CD4-positive, CD25-positive, alpha-beta regulatory T cell (primary cell): ENCODE data around the gene MRFAP1. TPM values are rescaled to one million over a fixed set of nuclear protein-coding genes. Genes with fewer than 3 reads are reported as not detected.
A peak's percentile ranks its signal among the peaks of the same experiment; 100 is the strongest.

Experiments
- ATAC-seq, 2 donors: fragments of 150-1000 bp; cut with Tn5 transposase; one replicate each; pipeline ENCODE4 v1.10.0; 2021; ENCODE audit warnings: low read depth in 2 of 2, moderate number of reproducible peaks in 2 of 2, moderate library complexity in 1 of 2
- DNase-seq, 3 donors: peaks; one replicate each; pipeline versions ENCODE4 v3.0.0 to v3.0.0-alpha.2; 2012 to 2022; ENCODE audit warnings: mixed read lengths in 1 of 3
- H3K27ac ChIP-seq: one replicate; pipeline ENCODE4 v1.7.0; 2013; ENCODE audit warnings: mild to moderate bottlenecking, low read length; ENCODE audit not compliant: insufficient read depth, poor library complexity, severe bottlenecking
- H3K27me3 ChIP-seq: one replicate; pipeline ENCODE4 v1.7.0; 2013; ENCODE audit warnings: low read length; ENCODE audit not compliant: control insufficient read depth, insufficient read depth
- H3K36me3 ChIP-seq: one replicate; pipeline ENCODE4 v1.7.0; 2013; ENCODE audit warnings: mild to moderate bottlenecking, low read length, moderate library complexity; ENCODE audit not compliant: control insufficient read depth, insufficient read depth
- H3K4me1 ChIP-seq: 2 replicates; pipeline ENCODE4 v1.7.0; 2013; ENCODE audit warnings: mild to moderate bottlenecking, low read length; ENCODE audit not compliant: insufficient read depth, control insufficient read depth, poor library complexity, severe bottlenecking
- H3K4me3 ChIP-seq: one replicate; pipeline ENCODE4 v1.7.0; 2013; ENCODE audit warnings: low read depth, mild to moderate bottlenecking, low read length, moderate library complexity
- H3K9me3 ChIP-seq, 2 experiments: 1 replicate in 1 of 2; 2 replicates in 1 of 2; pipeline ENCODE4 v1.7.0; 2013; ENCODE audit warnings: low read length in 2 of 2, mild to moderate bottlenecking in 1 of 2, moderate library complexity in 1 of 2; ENCODE audit not compliant: control insufficient read depth in 2 of 2
- H3K27ac Mint-ChIP-seq, 3 donors: one replicate each; pipeline ENCODE4 v1.8.0; 2020 to 2022; ENCODE audit warnings: mild to moderate bottlenecking in 3 of 3, mixed read lengths in 3 of 3, moderate library complexity in 2 of 3
- H3K27me3 Mint-ChIP-seq: one replicate; pipeline ENCODE4 v1.8.0; 2022; ENCODE audit warnings: mild to moderate bottlenecking, mixed read lengths
- H3K36me3 Mint-ChIP-seq: one replicate; pipeline ENCODE4 v1.8.0; 2020; ENCODE audit warnings: mixed read lengths
- H3K4me1 Mint-ChIP-seq, 4 donors: one replicate each; pipeline ENCODE4 v1.8.0; 2020 to 2022; ENCODE audit warnings: mixed read lengths in 4 of 4, mild to moderate bottlenecking in 1 of 4
- H3K4me3 Mint-ChIP-seq, 4 donors: one replicate each; pipeline ENCODE4 v1.8.0; 2020 to 2022; ENCODE audit warnings: mild to moderate bottlenecking in 4 of 4, mixed read lengths in 4 of 4, moderate library complexity in 3 of 4
- H3K9me3 Mint-ChIP-seq, 7 donors: one replicate each; pipeline ENCODE4 v1.8.0; 2020 to 2022; ENCODE audit warnings: mixed read lengths in 7 of 7, mild to moderate bottlenecking in 3 of 7, moderate library complexity in 2 of 7
- polyA plus RNA-seq, 4 donors: library from polyadenylated mRNA; unstranded; fragments of 300-500 nt; fragmentation: Illumina TruSeq; gene quantifications; one replicate each; pipeline ENCODE4 v1.2.3, GENCODE V29; 2021
- total RNA-seq: library from RNA; stranded (reverse); gene quantifications from one replicate; pipeline ENCODE4 v1.2.3, GENCODE V29; 2022

MRFAP1 gene
- total and polyA plus RNA-seq, 5 donors from 2014 or later = 148 to 202 (median 186) TPM

DNA sequence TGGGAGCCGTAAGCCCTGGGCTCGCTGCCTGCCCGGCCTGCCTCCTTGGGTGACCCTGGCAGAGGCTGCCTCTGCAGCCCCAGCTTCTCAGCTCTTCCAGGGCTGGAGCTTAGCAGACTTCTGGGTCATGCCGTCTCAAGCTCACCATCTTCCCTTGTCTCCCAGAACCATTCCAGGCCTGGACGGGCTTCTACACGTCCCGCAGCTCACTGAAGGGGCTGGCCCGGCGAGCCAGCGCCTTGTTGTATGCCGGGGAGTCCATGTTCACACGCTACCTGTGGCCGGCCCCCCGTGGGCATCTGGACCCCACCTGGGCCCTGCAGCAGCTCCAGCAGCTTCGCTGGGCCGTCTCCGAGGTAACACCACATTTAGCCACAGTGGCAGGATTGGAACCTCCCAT lies 43.5 kb upstream of the MRFAP1 start:
- peaks cover 20% of the 10 kb centered on the region for H3K36me3 Mint-ChIP-seq
- Histone ChIP-seq H3K27me3 (no peaks in the 10 kb centered on the region), H3K4me3 (no peak overlapping the region), H3K36me3 (peaks cover 73% of the 10 kb centered on the region), H3K4me1 (no peaks in the 10 kb centered on the region), H3K9me3 (no peaks in the 10 kb centered on the region), H3K27ac (no peak overlapping the region)
- no peak overlapping the region for H3K27ac Mint-ChIP-seq
- DNase-seq (no peak), ATAC-seq (no peak)
- H3K4me1 Mint-ChIP-seq = no peaks in the 10 kb centered on the region
- H3K9me3 Mint-ChIP-seq = no peaks in the 10 kb centered on the region
- no peaks in the 10 kb centered on the region for H3K27me3 Mint-ChIP-seq
- H3K4me3 Mint-ChIP-seq = no peak overlapping the region

DNA sequence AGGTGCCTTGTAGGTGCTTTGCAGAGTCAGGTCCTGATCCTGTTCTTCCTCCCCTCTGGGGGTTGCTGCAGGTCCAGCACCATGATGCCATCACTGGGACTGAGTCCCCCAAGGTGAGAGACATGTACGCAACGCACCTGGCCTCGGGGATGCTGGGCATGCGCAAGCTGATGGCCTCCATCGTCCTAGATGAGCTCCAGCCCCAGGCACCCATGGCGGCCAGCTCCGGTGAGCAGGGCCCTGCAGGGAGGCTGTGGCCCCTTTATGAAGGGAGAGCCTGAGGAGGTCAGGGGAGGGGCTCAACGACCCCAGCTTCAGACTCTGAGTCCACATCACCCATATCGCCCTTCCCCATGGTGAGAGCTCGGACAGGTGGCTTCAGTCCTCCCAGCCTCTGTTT lies 42.4 kb upstream of the MRFAP1 start:
- no peaks in the 10 kb centered on the region for H3K4me1 ChIP-seq
- no peak overlapping the region for H3K27ac ChIP-seq
- Mint-ChIP-seq H3K27ac (no peak overlapping the region), H3K9me3 (no peaks in the 10 kb centered on the region), H3K4me3 (no peak overlapping the region), H3K4me1 (no peaks in the 10 kb centered on the region), H3K27me3 (no peaks in the 10 kb centered on the region), H3K36me3 (peaks cover 29% of the 10 kb centered on the region)
- no peaks in the 10 kb centered on the region for H3K27me3 ChIP-seq
- no peak overlapping the region for H3K4me3 ChIP-seq
- peaks cover 81% of the 10 kb centered on the region for H3K36me3 ChIP-seq
- DNase-seq (no peak), ATAC-seq (no peak)
- no peaks in the 10 kb centered on the region for H3K9me3 ChIP-seq

DNA sequence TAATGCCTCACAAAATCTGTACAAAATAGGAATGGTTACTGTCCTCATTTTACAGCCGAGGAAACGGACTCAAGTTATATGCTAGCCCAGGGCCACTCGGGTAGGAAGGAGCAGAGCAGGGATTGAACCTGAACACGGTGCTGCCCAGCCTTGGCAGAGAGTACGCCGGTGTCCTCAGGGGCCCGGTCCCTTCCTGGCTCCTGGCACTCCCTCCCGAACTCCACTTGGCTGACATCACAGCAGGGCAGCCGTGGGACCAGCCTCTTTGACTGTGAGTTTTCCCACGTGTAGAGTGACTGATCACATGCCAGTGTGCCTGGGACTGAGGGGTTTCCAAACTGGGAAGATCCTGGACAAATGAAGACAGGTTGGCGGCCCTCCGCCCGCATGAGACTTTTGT lies 41.8 kb upstream of the MRFAP1 start:
- Mint-ChIP-seq H3K4me1 (no peaks in the 10 kb centered on the region), H3K9me3 (peaks cover 0 to 3% (median 0%) of the 10 kb centered on the region in 7 donors), H3K27ac (no peak overlapping the region), H3K27me3 (no peaks in the 10 kb centered on the region), H3K4me3 (no peak overlapping the region), H3K36me3 (peaks cover 33% of the 10 kb centered on the region)
- no peak overlapping the region for H3K4me3 ChIP-seq
- ATAC-seq = no peak
- H3K27ac ChIP-seq = no peak overlapping the region
- DNase-seq = no peak
- no peaks in the 10 kb centered on the region for H3K27me3 ChIP-seq
- H3K4me1 ChIP-seq = no peaks in the 10 kb centered on the region
- H3K9me3 ChIP-seq = no peaks in the 10 kb centered on the region
- peaks cover 82% of the 10 kb centered on the region for H3K36me3 ChIP-seq

DNA sequence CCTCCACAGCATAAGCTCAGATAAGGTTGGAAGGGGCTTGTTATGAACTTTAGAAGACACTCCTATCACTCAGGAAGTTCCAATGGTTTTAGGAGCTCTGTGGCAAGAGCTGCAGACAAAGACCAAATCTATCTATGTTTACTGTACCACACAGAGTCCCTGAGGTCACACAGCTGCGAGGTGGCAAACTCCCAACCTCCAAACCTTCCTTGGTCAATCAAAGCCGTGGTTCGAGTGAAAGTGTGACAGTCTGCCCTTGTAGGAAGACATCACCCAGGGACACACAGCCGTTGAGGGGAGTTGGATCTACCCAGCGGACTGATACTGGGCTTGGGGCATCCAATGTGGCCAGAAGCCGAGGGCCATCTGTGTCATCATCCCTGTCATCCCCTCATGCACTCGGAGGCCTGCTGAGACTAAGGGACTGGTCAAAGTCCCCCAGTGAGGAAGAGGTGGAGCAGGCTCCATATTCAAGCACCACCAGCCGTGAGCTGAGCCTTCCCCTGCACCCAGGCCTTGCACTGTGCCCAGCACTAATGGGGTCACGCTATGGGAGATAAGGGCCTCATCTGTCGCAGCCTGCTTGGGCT lies 38.7 kb upstream of the MRFAP1 start:
- no peaks in the 10 kb centered on the region for H3K27me3 Mint-ChIP-seq
- no peak overlapping the region for H3K27ac Mint-ChIP-seq
- no peak overlapping the region for H3K4me3 Mint-ChIP-seq
- Histone ChIP-seq H3K27me3 (no peaks in the 10 kb centered on the region), H3K27ac (no peak overlapping the region), H3K36me3 (peaks cover 88% of the 10 kb centered on the region), H3K4me3 (no peak overlapping the region), H3K4me1 (no peaks in the 10 kb centered on the region), H3K9me3 (peaks cover 2 to 17% of the 10 kb centered on the region in 2 experiments)
- DNase-seq (no peak), ATAC-seq (no peak)
- no peaks in the 10 kb centered on the region for H3K4me1 Mint-ChIP-seq
- H3K36me3 Mint-ChIP-seq = peaks cover 51% of the 10 kb centered on the region
- peaks cover 0 to 12% (median 0%) of the 10 kb centered on the region in 7 donors for H3K9me3 Mint-ChIP-seq

DNA sequence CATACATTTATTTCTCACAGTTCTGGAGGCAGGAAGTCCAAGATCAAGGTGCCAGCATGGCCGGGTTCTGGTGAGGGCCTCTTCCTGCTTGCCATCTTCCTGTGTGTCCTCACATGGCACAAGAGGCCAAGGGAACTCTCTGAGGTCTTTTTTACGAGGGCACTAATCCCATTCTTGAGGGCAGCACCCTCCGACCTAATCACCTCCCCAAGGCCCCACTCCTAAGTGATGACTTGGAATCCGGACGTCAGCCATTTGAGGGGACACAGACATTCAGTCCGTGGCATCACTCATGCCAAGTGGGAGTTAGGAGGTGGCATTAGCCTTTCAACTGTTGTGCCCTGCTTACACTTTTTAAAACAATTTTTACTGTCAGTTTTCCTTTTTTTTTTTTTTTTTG lies 38.2 kb upstream of the MRFAP1 start:
- Mint-ChIP-seq H3K36me3 (peaks cover 57% of the 10 kb centered on the region), H3K27me3 (no peaks in the 10 kb centered on the region), H3K4me1 (no peaks in the 10 kb centered on the region), H3K4me3 (no peak overlapping the region), H3K27ac (no peak overlapping the region), H3K9me3 (peaks cover 0 to 12% (median 0%) of the 10 kb centered on the region in 7 donors)
- no peak overlapping the region for H3K27ac ChIP-seq
- no peak overlapping the region for H3K4me3 ChIP-seq
- DNase-seq (no peak), ATAC-seq (no peak)
- no peaks in the 10 kb centered on the region for H3K27me3 ChIP-seq
- H3K9me3 ChIP-seq = peaks cover 2 to 17% of the 10 kb centered on the region in 2 experiments
- peaks cover 88% of the 10 kb centered on the region for H3K36me3 ChIP-seq
- no peaks in the 10 kb centered on the region for H3K4me1 ChIP-seq

DNA sequence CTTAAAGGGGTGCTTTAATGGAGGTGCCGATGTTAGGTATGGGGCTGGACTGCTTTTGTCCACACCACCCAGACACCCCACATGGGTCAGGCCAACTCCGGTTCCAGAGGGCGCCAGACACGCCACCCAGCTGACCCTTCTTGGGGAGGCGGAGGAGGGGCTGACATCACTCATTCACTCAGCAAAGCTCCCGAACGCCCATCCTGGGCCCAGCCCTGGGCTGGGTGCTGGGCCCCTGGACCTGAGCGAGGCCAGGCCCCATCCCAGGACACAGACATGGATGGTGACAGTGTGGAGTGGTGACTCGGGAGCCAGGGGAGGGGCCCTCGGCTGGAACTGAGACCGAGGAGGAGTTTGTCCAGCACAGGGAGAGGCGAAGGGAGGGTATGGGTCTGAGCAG lies 37.4 kb upstream of the MRFAP1 start:
- no peak for ATAC-seq
- H3K4me1 ChIP-seq = no peaks in the 10 kb centered on the region
- Mint-ChIP-seq H3K27ac (no peak overlapping the region), H3K36me3 (peaks cover 65% of the 10 kb centered on the region), H3K9me3 (peaks cover 0 to 12% (median 0%) of the 10 kb centered on the region in 7 donors), H3K4me3 (no peak overlapping the region), H3K27me3 (no peaks in the 10 kb centered on the region), H3K4me1 (peaks cover 0 to 6% (median 0%) of the 10 kb centered on the region in 4 donors)
- peaks cover 88% of the 10 kb centered on the region for H3K36me3 ChIP-seq
- DNase-seq = no peak
- H3K4me3 ChIP-seq = no peak overlapping the region
- H3K27ac ChIP-seq = no peak overlapping the region
- peaks cover 2 to 17% of the 10 kb centered on the region in 2 experiments for H3K9me3 ChIP-seq
- H3K27me3 ChIP-seq = no peaks in the 10 kb centered on the region

DNA sequence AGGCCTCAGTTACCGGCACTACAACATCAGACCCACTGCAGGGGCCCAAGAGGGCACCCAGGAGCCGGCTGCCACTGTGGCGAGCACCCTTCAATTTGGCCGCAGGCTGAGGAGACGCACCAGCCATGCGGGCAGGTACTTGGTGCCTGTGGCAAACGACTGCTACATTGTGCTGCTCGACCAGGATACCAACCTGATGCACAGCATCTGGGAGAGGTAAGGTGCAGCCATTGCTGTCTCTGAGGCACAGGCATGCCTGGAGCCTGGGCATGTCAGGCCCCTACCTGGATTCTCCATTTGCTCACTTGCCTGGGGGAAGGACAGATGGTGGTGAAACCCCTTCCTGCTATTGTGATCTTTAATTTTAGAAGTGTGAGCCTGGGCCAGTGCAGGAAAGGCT lies 35.4 kb upstream of the MRFAP1 start:
- Mint-ChIP-seq H3K27me3 (no peaks in the 10 kb centered on the region), H3K4me3 (no peak overlapping the region), H3K36me3 (peaks cover 67% of the 10 kb centered on the region), H3K27ac (peak overlapping the region in 1 of 3 donors; percentile 44), H3K4me1 (peaks cover 0 to 6% (median 0%) of the 10 kb centered on the region in 4 donors), H3K9me3 (peaks cover 0 to 12% (median 0%) of the 10 kb centered on the region in 7 donors)
- Histone ChIP-seq H3K27ac (no peak overlapping the region), H3K27me3 (no peaks in the 10 kb centered on the region), H3K4me3 (no peak overlapping the region), H3K36me3 (peaks cover 95% of the 10 kb centered on the region), H3K9me3 (peaks cover 2 to 17% of the 10 kb centered on the region in 2 experiments), H3K4me1 (no peaks in the 10 kb centered on the region)
- no peak for DNase-seq
- no peak for ATAC-seq

DNA sequence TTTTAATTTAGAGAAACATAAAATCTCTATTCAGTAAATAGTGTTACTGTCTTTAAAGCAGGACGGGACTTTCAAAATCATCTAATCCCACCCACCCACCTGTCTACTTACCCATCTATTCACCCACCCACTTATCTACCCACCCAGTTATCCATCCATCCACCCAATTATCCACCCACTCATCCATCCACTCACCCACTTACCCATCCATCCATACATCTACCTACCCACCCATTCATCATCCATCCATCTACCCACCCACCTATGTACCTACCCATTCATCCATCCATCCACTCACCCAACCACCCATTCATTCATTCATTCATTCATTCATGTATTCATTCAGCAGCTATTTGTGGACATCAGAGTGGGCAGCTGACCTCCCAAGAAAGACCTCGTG lies 34.9 kb upstream of the MRFAP1 start:
- peaks cover 0 to 12% (median 0%) of the 10 kb centered on the region in 7 donors for H3K9me3 Mint-ChIP-seq
- H3K4me3 Mint-ChIP-seq = no peak overlapping the region
- ATAC-seq (no peak), DNase-seq (no peak)
- H3K4me1 ChIP-seq = no peaks in the 10 kb centered on the region
- peaks cover 2 to 17% of the 10 kb centered on the region in 2 experiments for H3K9me3 ChIP-seq
- H3K27ac Mint-ChIP-seq = no peak overlapping the region
- peaks cover 67% of the 10 kb centered on the region for H3K36me3 Mint-ChIP-seq
- no peaks in the 10 kb centered on the region for H3K27me3 Mint-ChIP-seq
- no peak overlapping the region for H3K27ac ChIP-seq
- H3K27me3 ChIP-seq = no peaks in the 10 kb centered on the region
- H3K36me3 ChIP-seq = peaks cover 94% of the 10 kb centered on the region
- H3K4me1 Mint-ChIP-seq = peaks cover 0 to 6% (median 0%) of the 10 kb centered on the region in 4 donors
- H3K4me3 ChIP-seq = no peak overlapping the region
